ENCODE measurements around the gene MTERF4.

Gene MTERF4, protein sequence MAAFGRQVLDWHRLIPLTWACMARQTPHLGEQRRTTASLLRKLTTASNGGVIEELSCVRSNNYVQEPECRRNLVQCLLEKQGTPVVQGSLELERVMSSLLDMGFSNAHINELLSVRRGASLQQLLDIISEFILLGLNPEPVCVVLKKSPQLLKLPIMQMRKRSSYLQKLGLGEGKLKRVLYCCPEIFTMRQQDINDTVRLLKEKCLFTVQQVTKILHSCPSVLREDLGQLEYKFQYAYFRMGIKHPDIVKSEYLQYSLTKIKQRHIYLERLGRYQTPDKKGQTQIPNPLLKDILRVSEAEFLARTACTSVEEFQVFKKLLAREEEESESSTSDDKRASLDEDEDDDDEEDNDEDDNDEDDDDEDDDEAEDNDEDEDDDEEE

DNA sequence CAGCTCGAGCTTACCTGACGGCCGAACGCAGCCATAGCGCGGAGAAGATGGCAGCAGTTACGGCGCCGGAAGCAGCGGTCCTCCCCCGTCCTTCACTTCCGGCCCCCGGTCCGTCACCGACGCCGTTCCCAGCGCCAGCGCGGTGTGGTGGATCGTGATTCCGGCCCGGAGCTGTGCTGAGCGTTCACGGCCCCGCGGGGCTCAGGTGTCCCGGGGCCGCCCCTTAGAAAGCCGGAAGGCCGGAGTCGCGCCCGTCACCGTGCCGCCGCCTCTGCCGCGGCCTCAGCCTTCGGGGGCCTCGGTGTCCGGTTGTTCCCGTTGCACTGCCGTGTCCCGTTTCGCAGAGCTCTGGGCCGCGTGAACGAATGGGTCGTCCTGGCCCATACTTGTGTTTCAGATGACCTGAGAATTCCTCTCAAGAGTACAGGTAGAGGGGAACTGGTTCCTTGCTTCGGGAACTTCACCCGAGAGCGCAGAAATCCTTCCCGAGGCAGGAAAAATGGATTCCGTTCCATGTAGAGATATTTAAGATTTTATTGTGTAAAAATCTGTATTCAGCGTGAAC, at the start of gene MTERF4:
MTERF4 (minus strand) TSS at position 49 of the 565 bp plus-strand sequence; CDS start at position 35, 14 bp downstream.
- peak; percentile 80 to 84 for DNase-seq

DNA sequence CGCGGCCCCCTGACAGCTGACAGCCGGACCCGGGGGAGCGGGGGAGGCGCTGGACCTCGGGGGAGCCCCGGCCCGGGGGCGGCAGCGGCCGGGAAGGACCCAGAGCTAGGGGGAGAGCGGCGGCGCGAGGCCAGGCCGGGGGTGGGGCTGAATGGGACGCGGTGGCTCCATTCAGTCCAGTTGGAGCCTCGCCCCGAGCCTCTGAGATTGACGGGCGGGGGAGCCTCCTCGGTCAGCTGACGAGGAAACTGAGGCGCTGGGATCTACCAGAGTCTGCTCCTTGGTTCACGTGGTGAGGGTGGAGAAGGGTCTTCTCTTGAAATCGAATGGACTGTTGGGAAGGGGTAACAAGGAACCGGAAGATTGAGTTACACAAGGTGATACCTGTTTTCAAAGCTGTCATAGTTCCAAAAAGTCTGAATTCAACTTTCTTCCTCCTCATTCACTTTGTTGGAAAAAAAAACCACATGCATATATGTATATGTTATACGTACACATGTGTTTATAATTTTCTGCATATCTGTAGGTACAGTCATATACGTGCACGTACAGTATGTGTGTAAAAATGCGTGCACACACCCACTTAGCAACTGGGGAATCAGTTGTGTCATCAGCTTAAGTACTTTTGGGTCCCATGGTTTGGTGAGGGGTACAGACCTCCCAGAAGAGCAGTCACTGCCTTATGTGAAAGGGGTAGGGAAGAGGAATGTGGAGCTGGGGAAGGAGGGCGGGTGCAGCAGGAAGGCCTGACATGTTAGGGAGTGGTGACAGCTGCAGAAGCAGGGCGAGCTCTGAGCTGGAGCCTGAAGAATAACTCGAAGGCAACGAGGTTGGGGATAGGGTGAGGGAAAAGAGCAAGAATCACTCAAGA, 48.8 kb upstream of the MTERF4 start:
- DNase-seq = no peak

DNA sequence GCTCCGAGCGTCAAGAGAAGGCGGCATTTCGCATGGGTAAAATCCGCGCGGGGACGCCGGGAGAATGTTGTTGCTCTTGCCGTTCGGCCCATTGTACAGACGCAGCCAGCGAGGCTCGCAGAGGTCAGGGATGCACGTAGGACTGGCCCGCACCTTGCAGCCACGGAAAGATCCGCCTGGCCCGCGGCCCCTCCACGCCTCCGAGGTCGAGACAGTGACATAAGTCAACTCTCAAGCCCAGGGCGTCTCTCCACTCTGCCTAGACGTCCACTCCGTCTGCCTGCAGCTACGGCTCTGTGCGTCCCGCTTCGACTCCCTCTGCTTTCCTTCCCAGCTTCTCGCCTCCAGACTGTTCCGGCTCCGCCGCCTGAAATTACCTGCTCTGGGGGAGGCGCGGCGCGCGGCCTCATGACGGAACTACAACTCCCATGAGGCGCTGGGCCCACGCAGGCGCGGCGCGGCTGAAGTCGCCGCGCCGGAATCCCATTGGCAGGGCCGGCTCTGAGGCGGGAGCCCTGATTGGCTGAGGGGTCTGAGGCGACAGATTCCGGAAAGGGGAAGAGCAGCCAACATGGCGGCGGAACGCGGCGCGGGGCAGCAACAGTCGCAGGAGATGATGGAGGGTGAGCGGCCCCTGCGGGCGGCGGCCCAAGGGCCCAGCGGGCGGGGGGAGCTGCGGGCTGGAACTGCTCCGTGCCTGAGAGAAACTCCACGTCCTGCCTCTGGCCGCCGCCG, 48.0 kb upstream of the MTERF4 start, which contains the start of gene PPP1R7:
PPP1R7 (plus strand) TSS at position 543 of the 735 bp plus-strand sequence; CDS start at position 572, 29 bp downstream.
- DNase-seq = peak; percentile 92 to 93

DNA sequence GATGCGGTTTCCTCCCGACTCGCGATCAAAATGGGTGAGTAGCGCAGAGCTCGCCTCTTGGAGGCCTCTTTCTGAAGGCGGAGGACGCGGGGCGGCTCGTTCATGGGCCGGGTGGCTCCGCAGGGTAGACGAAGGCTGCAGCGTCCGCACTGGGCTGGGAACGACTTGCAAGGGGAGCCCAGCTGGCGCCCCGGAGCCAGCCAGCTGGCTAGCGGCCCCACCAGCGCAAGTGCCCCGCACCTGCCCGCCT, 47.5 kb upstream of the MTERF4 start:
- no peak for DNase-seq

DNA sequence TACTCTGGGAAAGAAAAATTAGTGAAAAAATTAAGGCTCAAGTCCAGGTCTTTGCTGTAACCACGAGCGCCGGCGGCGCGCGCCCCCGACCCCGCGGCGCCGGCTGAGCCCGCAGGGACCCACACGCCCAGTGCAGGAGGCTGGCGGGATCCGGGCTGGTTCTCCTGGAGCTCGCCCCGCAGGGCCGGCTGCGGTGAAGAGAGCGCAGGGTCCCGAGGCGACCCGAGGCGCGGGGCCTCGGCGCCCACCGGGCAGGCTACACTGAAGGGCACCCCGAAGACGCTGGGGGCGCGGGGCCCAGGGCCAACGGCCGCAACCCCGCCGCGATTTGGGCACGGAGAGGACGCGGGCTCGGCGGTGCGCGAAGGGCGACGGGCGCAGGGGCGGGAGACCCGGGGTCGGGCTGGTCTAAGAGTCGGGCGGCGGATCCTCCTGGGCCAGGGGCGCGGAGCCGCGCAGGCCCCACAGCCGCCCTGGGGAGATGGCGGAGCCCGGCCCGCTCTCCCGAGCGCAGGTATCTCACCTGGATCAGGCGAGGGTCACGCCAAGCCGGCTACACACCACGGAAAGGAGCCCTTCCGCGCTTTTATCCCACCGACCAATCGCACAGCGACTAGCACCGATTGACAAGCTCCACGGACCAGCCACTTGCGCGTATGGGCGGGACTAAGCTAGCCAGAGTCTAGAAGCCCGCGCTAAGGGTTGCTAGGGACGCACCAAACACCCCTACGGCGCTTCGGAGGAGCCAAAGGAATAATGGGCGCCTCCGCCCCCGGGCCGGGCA, 47.0 kb upstream of the MTERF4 start, which contains the start of gene PASK:
PASK (minus strand) TSS at position 582 of the 784 bp plus-strand sequence. CDS start 6,440 bp downstream, outside the sequence.
- peak; percentile 89 to 91 for DNase-seq

DNA sequence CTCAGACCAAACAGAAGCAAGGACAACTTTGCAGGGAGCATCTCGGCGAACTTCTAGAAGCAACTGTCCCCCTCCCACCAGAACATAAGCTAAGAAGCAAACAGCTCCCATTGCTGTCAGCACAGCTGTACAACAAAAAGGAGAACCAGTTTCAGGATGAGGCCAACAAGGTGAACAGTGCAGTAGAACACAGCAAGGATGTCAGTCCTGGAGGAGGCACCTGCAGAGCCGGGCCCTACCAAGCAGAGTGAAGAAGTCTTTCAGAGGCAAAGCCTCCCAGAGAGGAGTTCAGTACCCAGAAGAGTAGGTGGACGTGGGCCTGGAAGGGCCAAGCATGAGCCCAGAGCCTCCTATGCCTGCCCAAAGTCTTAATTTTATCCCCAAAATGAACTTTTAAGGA, 46.2 kb upstream of the MTERF4 start:
- DNase-seq = no peak

DNA sequence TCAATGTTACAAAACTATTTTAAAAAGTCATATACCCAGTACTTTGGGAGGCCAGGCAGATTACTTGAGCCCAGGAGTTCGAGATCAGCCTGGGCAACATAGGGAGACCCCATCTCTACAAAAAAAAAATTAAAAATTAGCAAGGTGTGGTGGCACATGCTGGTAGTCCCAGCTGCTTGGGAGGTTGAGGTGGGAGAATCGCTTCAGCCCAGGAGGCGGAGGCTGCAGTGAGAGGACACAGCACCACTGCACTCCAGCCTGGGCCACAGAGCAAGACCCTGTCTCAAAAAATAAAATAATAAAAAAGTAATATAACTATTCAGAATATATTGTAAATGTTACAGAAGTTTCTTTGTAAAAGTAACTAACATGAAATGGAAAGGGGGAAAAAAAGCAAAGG, 45.2 kb upstream of the MTERF4 start:
- no peak for DNase-seq

DNA sequence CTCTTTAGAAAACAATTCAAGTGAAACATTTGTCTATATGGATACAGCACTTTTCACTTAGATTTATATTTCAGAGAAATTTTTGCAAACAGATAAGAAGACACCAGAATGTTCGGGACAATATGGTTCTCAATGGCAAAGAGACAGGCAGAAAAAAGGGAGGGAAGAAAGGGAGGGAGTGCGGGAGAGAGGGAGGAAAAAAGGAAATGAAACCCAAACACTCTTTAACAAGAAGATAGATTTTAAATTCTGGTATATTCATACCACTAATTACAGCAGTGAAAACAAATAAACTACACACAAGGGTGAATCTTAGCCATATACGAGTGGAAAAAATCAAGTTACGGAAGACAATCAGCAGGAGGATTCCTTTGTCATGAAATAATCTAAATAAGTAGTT, 44.2 kb upstream of the MTERF4 start:
- DNase-seq = no peak

DNA sequence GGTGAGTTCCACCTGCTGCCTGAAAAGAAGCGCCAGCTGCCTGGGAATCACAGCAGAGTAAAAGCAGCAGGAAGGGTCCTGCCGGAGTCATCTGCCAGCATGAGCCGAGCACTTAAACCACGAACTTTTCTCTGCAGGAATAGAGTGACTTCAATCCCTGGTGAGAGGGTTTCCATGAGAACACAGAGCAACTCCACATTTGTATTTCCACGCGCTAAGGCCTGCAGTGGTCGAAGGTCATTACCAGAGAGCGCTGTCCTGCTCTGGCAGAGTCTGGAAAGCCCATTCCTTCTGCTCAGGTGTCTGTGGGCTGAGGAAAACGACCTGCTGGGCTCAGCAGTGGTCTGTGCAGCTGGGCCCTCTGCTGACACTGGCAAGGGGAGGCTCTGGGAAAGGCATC, 40.5 kb upstream of the MTERF4 start:
- no peak for DNase-seq

DNA sequence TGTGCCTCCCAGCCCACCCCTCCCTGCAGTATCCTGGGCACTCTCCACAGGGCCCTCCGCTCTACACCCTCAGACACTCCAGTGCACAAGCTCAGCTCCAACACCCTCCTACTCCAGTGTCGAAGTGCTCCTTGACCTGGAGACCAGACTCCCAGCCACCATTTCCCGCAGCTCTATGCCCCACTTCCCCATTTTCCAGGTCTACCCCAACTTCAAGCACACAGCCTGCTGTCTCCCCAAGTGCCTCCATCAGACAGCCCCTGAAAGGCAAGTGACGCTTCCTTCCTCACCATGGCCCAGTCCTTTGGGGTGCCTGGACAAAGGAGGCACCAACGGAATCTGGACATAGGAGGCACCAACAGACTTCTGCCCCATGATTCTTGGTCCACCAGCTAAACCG, 40.0 kb upstream of the MTERF4 start:
- DNase-seq = no peak

DNA sequence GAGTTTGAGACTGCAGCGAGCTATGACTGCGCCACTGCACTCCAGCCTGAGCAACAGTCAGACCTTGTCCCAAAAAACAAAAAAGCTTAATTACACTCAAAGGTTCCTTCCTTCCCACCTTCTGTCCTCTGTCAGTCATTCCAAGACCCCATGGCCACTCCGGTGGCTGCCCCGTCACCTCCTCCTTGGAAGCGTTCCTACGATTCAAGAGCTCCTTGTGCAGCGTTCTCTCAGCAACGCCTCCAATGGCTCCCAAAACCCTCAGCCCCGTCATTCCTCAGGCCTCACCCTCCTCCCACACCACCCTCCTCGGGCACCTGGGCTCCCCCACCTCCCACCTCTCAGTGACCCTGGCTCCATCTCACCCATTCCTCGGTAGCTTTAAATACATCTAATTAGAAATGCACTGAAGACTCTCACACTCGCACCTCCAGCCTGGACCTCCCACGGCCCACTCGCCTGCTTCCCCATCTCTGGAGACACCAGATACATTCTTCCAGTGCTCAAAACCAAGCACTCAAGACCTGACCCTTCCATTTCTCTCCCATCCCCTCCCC, 39.2 kb upstream of the MTERF4 start:
- DNase-seq = no peak

DNA sequence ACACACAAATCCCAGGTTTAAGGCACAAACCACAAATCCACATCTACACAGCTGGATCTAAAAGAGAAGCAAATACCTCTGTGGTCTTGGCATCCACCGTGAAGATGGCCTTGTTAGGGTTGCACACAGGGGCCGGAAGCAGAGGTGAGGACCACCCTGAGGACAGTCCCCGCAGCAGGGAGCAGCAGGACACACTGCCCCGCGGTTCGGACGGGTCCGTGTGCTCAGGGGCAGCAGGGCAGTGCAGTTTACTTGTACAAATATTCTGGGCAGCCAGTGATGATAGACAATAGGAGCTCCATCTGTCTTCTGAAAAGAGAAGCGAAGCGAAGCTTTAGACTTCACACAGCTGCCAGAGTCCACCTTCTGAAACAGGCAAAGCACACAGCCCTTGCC, 38.4 kb upstream of the MTERF4 start:
- no peak for DNase-seq

DNA sequence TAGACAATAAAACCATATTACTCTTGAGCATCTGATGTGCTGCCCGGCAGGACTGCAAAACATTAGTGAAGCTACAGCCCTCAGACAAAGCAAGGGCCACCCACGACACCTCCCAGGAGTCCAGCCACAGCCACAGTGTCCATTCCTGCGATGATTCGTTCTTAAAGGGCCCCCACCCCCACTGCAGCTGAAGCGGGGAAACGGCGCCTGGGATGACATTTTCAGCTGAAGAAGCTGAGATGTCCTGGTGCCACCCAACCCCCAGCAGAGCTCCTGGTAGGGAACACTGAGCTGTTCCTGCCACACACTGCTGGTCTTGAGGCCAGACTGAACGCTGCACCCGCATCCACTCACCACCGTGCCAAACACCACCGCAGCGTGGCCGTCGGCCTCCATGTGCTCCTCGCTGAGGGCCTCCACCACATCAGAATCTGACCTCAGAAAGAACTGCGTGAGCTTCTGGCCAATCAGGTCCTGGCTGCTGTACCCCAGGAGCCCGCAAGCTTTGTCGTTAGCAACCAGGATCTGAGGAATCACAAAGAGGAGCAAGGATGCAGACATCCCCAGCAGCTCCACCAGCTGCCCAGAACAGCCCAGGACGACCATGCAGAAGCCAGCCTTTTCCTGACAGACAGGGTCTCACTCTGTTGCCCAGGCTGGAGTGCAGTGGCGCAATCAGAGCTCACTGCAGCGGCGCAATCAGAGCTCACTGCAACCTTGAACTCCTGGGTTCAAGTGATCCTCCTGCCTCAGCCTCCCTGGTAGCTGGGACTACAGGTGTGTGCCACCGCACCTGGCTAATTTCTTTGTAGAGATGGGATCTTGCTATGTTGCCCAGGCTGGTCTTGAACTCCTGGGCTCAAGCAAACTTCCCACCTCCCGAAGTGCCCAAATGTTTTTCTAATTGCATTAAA, 37.7 kb upstream of the MTERF4 start:
- no peak for DNase-seq

DNA sequence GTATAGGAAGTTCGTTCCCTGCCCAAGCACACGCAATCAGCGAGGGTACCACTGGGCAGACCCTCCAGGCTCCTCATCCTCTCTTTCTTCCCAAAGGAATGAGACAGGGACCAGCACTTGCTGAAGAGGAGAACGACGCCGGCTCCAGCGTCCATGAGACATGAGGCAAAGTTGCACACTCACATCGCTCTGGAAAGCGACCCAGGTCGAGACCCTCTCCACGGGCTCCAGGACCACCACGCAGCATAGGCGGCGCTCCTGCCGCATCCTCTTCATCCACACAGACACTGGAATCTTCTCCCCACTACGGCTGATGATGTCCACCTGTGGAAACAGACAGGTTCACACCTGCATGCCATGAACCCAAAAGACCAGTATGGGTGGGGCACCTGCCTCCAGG, 36.4 kb upstream of the MTERF4 start:
- no peak for DNase-seq

DNA sequence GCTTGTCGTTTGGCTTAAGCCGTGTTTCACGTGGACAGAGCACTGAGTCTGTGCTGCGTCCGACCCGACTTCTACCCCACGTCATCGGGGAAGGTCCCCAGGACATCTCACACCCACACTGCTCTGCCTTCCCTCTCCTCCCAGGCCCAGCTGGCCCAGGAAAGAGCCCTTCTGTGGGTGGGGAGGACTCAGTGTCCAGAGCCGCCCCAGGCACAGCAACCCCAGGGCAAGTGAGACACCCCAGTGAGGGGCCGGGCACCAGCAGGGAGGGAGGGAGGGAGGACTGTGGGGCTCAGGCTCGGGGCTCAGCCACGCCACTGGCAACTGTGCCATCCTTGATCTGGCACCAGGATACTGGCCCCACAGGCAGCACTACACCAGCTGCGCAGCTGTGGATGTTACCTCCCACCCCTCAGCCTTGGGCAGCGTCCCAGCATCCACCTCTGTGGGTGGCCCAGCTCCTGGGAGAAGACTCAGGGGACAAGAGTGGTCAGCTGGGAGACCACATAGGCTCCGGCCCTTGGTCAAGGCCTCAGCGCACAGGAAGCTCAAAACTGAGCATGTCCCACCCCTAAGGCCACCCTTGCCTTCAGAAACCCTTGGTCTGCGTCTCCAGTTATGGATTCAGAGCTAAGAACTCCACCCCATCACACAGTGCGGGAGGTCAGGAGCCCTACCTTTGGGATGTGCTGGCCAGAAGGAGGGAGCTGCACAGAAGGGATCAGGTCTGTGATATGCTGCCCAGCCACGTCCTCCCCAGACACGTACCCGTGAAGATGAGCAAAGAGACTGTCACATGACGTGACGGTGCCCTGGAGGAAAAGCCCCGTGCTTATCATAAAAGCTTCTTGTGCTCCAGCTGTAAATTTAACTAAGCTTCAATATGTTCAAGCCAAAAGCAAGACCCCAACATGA, 35.4 kb upstream of the MTERF4 start:
- no peak for DNase-seq

DNA sequence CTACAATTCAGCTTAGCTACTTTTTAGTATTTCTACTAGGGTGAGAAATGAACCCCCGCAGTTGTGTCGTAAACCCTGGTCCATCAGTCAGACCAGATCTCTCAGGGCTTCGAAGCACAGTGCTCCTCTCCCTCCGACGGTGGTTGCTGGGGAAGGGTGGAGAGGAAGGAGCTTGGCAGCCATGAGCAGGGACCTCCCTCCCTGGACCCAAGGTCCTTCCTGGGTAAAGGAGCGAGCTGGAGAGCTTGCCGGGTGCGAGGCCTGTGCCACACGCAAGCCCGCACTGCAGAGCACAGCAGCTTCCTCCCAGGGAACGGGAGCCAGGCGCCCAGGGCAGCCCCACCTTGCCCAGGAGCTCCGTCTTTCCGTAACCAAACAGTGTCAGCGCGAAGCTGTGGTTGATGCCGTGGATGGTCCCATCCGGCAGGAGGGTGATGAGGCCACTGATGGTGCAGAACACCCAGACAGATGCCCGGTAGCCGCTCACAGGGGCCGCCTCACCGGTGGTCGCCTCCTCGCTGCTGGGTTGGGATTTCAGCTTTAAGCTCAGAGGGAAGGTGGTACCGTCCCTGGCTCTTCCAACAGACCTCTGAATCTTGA, 34.7 kb upstream of the MTERF4 start:
- no peak for DNase-seq

DNA sequence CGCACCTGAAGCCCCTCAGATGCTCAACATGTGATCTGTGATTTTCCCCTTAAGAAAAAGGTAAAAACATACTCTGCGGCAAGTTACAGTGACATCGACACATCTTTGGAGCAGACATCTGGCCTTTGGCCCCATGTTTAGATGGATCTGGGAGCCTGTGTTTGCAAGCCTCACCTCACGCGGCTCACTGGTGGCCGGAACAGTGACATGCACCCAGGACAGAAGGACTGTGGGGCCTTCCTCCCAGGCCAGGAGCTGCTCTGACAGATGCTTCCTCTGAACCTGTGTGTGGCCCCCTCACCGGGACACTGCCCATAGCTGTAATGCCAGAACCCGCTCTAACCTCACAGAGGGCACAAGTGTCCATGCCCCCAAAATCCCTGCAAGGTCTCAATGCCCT, 34.1 kb upstream of the MTERF4 start:
- no peak for DNase-seq

DNA sequence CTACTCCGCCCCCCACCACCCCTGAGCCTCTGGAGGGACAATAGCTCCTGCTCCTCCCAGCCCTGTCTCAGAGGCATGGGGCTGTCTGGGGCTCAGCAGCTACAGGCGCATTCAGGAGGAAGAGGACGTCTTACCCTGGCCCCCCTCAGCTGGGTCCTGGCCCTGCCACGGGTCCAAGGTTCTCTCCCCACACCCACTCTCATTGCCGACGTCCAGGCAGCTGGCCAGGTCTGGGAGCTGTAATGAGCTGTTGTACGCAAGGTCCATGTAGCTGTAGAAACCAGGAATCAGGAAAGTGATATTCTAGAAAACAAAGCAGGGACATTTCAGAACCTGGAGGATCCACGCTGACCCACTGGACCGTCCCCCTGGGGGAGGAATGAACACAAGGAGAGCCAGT, 33.6 kb upstream of the MTERF4 start:
- no peak for DNase-seq

DNA sequence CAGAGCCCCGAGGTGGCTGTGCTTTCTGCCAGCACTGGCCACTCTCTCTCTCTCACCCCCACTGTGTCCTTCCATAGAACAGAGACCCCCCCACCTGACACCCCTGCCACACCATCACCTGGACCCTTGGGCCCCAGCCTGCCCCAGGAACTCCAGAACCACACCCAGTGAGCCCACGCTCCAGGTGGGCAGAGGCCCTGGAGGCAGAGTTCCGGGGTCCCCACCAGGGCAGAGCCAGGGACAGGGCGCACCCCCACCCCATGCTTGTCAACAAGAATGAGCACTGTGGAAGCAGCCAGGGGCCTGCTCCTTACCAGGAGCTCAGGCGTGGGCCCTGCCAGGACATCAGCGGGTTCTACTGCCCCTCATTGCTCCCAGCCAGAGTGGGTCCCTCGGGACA, 32.6 kb upstream of the MTERF4 start:
- no peak for DNase-seq

Measured in activated CD4-positive, alpha-beta T cell treated with anti-CD3 and anti-CD28 coated beads, Interleukin-2, amount 50 U/mL, for 4 hours (primary cell).